GM23338 (cell line): ENCODE measurements around the gene ANKRD22.

Experiments used
- CREB1 ChIP-seq: fragments of 250-450 bp; sonication (Bioruptor Pico); IDR thresholded peaks from 2 replicates; pipeline ENCODE4 v1.5.0; 2020; ENCODE audit warnings: low read depth, mild to moderate bottlenecking, moderate library complexity
- EZH2 ChIP-seq: fragments of 200-600 bp; sonication (generic); IDR thresholded peaks from one replicate; pipeline ENCODE4 v1.8.0; 2017; ENCODE audit warnings: antibody characterized with exemption, mild to moderate bottlenecking, low read depth; ENCODE audit not compliant: unreplicated experiment
- EZH2phosphoT487 ChIP-seq: fragments of 200-600 bp; sonication (generic); IDR thresholded peaks from one replicate; pipeline ENCODE4 v1.8.1; 2018; ENCODE audit warnings: antibody characterized with exemption; ENCODE audit not compliant: unreplicated experiment
- POLR2AphosphoS5 ChIP-seq: IDR thresholded peaks from 2 replicates; pipeline ENCODE4 v1.6.1; 2016; ENCODE audit warnings: antibody characterized with exemption, low read depth
- ZNF114 ChIP-seq: fragments of 250-450 bp; sonication (Bioruptor Pico); IDR thresholded peaks from 2 replicates; pipeline ENCODE4 v1.5.0; 2020; ENCODE audit warnings: mild to moderate bottlenecking, moderate library complexity
- TF ChIP-seq, protein P1 (sequence below): IDR thresholded peaks from one replicate; pipeline ENCODE4 v1.6.1; 2018; ENCODE audit warnings: antibody characterized with exemption; ENCODE audit not compliant: unreplicated experiment
- TF ChIP-seq, protein P2 (sequence below), 2 experiments: fragments of 200-600 bp in 1 of 2; sonication (generic) in 1 of 2; conservative IDR thresholded peaks; 2 replicates each; pipeline versions ENCODE4 v1.5.1 to v1.6.1; 2016 to 2017; ENCODE audit warnings: antibody characterized with exemption in 2 of 2, low read depth in 2 of 2, mild to moderate bottlenecking in 2 of 2, moderate library complexity in 1 of 2

DNA sequence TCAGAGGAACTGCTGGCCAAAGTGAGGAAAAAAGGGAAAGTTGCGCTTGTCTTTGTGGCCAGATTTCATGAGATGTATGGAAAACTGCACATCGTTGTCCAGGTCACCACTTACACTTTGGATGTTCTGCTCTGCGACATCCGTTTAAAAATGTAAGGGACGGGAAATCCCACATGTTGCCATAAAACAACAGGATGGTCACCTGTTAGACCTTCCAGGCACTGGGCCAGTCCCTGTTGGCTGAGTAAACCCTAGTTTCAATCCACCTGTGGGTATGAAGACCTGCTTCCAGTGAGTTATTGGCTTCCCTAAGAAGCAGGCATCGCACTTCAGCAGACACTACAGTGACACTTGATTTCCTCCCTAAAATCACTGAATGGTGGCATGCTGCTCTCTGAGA lies 25.7 kb upstream of the ANKRD22 start:
- TF ChIP-seq, protein P1, sequence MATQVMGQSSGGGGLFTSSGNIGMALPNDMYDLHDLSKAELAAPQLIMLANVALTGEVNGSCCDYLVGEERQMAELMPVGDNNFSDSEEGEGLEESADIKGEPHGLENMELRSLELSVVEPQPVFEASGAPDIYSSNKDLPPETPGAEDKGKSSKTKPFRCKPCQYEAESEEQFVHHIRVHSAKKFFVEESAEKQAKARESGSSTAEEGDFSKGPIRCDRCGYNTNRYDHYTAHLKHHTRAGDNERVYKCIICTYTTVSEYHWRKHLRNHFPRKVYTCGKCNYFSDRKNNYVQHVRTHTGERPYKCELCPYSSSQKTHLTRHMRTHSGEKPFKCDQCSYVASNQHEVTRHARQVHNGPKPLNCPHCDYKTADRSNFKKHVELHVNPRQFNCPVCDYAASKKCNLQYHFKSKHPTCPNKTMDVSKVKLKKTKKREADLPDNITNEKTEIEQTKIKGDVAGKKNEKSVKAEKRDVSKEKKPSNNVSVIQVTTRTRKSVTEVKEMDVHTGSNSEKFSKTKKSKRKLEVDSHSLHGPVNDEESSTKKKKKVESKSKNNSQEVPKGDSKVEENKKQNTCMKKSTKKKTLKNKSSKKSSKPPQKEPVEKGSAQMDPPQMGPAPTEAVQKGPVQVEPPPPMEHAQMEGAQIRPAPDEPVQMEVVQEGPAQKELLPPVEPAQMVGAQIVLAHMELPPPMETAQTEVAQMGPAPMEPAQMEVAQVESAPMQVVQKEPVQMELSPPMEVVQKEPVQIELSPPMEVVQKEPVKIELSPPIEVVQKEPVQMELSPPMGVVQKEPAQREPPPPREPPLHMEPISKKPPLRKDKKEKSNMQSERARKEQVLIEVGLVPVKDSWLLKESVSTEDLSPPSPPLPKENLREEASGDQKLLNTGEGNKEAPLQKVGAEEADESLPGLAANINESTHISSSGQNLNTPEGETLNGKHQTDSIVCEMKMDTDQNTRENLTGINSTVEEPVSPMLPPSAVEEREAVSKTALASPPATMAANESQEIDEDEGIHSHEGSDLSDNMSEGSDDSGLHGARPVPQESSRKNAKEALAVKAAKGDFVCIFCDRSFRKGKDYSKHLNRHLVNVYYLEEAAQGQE, result no peak
- TF ChIP-seq, protein P2, sequence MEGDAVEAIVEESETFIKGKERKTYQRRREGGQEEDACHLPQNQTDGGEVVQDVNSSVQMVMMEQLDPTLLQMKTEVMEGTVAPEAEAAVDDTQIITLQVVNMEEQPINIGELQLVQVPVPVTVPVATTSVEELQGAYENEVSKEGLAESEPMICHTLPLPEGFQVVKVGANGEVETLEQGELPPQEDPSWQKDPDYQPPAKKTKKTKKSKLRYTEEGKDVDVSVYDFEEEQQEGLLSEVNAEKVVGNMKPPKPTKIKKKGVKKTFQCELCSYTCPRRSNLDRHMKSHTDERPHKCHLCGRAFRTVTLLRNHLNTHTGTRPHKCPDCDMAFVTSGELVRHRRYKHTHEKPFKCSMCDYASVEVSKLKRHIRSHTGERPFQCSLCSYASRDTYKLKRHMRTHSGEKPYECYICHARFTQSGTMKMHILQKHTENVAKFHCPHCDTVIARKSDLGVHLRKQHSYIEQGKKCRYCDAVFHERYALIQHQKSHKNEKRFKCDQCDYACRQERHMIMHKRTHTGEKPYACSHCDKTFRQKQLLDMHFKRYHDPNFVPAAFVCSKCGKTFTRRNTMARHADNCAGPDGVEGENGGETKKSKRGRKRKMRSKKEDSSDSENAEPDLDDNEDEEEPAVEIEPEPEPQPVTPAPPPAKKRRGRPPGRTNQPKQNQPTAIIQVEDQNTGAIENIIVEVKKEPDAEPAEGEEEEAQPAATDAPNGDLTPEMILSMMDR (conservative IDR thresholded peaks at IDR 0.05; ENCODE audit: low read depth in 2 of 2), result no peak
- TF ChIP-seq CREB1 (no peak), EZH2 (no peak), ZNF114 (no peak), POLR2AphosphoS5 (no peak), EZH2phosphoT487 (no peak)
